Stimulated activated CD4-positive, alpha-beta T cell treated with anti-CD3 and anti-CD28 coated beads, TNF-alpha, amount 100 ng/mL, for 1 hour (primary cell): ENCODE results near the gene CGB1.
A peak's percentile ranks its signal among the peaks of the same experiment; 100 is the strongest.
"Not testable (repeated sequence)": the region's sequence is repeated elsewhere in the genome, so short reads cannot be mapped to it uniquely, and the experiment has no call there.

Experiments
- DNase-seq, 3 donors: peaks; one replicate each; pipeline ENCODE4 v3.0.0-alpha.2; 2020; ENCODE audit warnings: low read depth in 3 of 3, low spot score in 1 of 3

Gene CGB1

DNA sequence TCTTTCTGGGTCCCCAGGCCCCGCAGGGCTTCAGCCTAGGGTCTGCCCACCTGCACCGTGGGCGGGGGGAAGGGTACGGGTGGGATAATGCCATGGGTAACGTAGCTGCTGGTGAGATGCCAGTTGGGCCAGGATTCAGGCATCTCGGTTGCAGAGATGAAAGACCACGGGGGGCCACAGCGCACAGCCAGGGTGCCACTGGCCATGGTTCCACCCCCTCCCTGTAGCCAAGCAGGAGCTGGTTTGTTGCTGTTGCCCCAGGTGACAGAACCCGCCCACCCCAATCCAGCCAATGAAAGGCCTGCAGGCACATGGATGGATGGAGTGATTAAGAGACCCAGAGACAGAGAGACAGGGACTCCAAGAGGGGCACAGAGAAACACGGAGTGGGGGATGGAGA is 21.9 kb upstream of the CGB1 start:
- no peak for DNase-seq

GRCh38 chr19:49057636-49058234 is 21.0 kb upstream of the CGB1 start, which contains the start of gene CGB7:
CGB7 (minus strand) TSS chr19:49057749; CDS start chr19:49055375, 2,374 bp downstream.
- no peak for DNase-seq

GRCh38 chr19:49056902-49057596 is 20.4 kb upstream of the CGB1 start:
- DNase-seq = not testable (repeated sequence)

- peak; percentile 14 to 39 (median 21) for DNase-seq
Measured at GRCh38 chr19:49056101-49056901, 19.6 kb upstream of the CGB1 start.

DNA sequence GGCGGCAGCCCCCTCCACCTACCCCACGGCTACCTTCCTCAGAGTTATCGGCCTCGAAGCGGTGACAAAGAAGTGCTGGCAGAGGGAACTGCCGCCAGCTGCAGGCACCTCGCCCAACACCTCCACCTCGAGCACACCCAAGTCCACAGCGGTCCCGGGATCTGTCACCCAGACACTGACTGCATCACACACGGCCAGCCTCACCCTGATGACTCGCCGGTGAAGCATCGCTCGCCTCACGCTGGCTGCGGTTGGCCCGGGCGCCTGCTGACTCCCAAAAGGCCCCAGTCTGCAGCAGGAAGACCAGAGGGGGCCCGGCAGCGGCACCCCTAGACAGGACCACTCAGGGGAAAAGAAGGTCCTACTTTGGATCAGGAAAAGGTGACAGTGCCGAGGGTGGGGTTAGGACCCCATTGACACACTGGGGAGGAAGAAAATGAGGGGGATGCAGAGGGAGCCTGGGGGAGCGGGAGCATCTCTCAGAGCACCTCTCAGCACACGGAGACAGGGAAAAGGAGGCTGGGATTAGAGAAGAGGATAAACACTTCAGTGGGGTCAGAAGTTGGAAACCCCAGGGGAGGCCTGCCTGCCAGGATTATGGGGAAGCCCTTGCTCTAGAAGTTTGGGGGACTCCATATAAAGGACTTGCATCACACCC is 13.8 kb upstream of the CGB1 start:
- DNase-seq = not testable (repeated sequence)

GRCh38 chr19:49049834-49050233 is 13.1 kb upstream of the CGB1 start:
- DNase-seq = not testable (repeated sequence)

- not testable (repeated sequence) for DNase-seq
Measured at GRCh38 chr19:49049011-49049410, 12.3 kb upstream of the CGB1 start, which contains the start of gene CGB8. CGB8 (minus strand) TSS chr19:49049111; CDS start chr19:49048739, 372 bp downstream.

- DNase-seq = not testable (repeated sequence)
Measured at GRCh38 chr19:49043548-49043947, 6.9 kb upstream of the CGB1 start, which contains the start of gene CGB5. CGB5 (plus strand) TSS chr19:49043848; CDS start chr19:49044210, 362 bp downstream.

- not testable (repeated sequence) for DNase-seq
Measured at GRCh38 chr19:49042666-49043065, 6.0 kb upstream of the CGB1 start.

- no peak for DNase-seq
Measured at GRCh38 chr19:49042177-49042576, 5.5 kb upstream of the CGB1 start.

GRCh38 chr19:49039736-49040135 is 3.0 kb upstream of the CGB1 start:
- DNase-seq = not testable (repeated sequence)

DNA sequence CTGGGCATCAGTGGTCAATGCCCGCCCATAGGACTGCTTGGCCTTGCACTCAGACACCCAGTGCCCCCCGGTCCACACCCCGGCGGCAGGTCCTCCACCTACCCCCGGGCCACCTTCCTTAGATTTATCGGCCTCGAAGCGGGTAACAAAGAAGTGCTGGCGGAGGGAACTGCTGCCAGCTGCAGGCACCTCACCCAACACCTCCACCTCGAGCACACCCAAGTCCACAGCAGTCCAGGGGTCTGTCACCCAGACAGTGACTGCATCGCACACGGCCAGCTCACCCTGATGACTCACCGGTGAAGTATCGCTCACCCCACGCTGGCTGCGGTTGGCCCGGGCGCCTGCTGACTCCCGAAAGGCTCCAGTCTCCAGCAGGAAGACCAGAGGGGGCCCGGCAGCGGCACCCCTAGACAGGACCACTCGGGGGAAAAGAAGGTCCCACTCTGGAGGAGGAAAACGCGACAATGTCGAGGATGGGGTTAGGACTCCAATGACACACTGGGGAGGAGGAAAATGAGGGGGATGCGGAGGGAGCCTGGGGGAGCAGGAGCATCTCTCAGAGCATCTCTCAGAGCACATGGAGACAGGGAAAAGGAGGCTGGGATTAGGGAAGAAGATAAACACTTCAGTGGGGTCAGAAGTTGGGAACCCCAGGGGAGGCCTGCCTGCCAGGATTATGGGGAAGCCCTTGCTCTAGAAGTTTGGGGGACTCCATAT is 2.0 kb upstream of the CGB1 start:
- not testable (repeated sequence) for DNase-seq

DNA sequence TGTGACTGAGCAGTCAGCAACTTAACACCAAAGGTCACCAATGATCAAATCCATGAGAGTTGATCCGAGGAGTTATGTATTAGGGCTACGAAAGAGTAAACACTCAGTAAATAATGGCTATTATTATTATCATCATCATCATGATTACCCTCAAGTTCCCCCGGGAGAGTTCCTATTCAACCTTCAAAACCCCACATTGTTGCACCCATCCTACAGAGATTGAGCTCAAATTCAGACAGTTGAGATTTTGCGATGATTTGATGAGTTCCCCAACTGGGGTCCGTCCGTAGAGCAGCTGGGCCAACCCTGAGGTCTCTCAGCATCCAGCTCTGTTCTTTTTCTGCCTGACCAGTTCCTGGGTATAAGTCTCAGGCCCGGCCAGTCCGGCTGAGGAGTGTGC is 1.4 kb upstream of the CGB1 start:
- not testable (repeated sequence) for DNase-seq

DNA sequence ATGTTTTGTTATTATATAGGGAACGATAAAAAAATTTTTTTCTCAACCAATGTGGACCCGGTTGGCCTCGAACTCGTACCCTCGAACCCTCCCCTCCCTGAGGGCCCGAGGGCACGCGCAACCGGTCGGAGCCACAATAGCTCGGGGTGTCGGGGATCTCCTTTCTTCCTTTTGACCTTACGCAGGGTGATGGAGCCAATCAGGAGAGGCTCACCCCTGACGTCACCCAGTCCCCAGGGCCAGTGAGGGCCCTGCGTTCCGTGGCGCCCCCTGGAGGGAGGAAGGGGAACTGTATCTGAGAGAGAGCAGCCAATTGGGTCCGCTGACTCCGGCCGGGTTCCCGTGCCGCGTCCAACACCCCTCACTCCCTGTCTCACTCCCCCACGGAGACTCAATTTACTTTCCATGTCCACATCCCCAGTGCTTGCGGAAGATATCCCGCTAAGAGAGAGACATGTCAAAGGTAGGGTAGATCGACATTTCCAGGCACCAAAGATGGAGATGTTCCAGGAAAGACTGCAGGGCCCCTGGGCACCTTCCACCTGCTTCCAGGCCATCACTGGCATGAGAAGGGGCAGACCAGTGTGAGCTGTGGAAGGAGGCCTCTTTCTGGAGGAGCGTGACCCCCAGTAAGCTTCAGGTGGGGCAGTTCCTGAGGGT is 4.9 kb downstream of the CGB1 start, which contains the start of gene CGB2:
Gene CGB2, plus strand, starts transcription at position 249 of the 660 bp plus-strand sequence. Its CDS starts 206 bp downstream, at position 455.
- not testable (repeated sequence) for DNase-seq

GRCh38 chr19:49030323-49030722 is 6.4 kb downstream of the CGB1 start:
- not testable (repeated sequence) for DNase-seq

GRCh38 chr19:49029749-49030148 is 6.9 kb downstream of the CGB1 start:
- not testable (repeated sequence) for DNase-seq

- DNase-seq = not testable (repeated sequence)
Measured at GRCh38 chr19:49028686-49029085, 8.0 kb downstream of the CGB1 start.

- not testable (repeated sequence) for DNase-seq
Measured at GRCh38 chr19:49025599-49025998, 11.1 kb downstream of the CGB1 start.

DNA sequence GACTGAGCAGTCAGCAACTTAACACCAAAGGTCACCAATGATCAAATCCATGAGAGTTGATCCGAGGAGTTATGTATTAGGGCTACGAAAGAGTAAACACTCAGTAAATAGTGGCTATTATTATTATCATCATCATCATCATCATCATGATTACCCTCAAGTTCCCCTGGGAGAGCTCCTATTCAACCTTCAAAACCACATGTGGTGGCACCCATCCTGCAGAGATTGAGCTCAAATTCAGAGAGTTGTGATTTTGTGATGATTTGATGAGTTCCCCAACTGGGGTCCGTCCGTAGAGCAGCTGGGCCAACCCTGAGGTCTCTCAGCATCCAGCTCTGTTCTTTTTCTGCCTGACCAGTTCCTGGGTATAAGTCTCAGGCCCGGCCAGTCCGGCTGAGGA is 11.6 kb downstream of the CGB1 start:
- not testable (repeated sequence) for DNase-seq

DNA sequence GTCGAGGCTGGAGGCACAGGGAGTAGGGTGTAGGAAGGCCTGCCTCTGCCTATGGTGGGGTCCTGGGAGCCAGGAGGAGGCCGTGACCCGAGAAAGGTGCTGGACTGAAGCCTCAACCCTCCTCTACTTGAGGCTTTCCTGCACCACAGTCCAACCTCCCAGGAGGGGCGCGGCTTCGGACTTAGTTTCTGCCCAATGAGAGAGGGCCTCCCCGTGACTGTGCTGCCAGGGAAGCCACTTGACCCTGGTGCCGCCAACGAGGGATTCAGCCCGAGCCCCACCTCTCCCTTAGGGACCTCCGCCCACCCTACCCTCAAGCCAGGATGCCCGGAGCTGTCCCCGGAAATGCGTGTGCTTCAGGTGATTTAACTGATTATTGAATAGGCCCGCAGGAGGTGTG is 12.5 kb downstream of the CGB1 start, which contains the start of gene CGB3:
Gene CGB3, minus strand, starts transcription at position 101 of the 400 bp plus-strand sequence. CDS start 362 bp downstream, outside the sequence.
- not testable (repeated sequence) for DNase-seq
